ENCODE measurements around the gene PIGT.

DNA sequence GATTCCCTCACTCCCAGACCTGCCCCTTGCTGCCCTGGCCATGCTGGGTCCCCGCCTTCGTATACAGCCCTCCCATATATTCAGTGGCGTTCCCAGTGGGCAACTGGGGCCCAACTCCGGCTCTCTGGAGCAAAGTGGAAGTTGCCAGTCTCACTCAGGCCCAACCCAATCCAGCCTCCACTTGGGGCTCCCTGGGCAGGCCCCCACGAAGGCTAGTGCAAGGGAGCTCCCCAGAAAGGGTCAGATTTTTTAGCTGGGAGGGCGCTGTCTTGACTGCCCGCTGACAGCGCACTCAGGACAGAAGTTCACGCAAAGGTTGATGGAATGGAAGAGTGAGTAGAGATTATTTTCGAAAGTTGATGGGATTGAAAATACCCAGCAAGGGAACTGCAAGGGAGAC is 43.7 kb upstream of the PIGT start:
- TF ChIP-seq, protein P1, sequence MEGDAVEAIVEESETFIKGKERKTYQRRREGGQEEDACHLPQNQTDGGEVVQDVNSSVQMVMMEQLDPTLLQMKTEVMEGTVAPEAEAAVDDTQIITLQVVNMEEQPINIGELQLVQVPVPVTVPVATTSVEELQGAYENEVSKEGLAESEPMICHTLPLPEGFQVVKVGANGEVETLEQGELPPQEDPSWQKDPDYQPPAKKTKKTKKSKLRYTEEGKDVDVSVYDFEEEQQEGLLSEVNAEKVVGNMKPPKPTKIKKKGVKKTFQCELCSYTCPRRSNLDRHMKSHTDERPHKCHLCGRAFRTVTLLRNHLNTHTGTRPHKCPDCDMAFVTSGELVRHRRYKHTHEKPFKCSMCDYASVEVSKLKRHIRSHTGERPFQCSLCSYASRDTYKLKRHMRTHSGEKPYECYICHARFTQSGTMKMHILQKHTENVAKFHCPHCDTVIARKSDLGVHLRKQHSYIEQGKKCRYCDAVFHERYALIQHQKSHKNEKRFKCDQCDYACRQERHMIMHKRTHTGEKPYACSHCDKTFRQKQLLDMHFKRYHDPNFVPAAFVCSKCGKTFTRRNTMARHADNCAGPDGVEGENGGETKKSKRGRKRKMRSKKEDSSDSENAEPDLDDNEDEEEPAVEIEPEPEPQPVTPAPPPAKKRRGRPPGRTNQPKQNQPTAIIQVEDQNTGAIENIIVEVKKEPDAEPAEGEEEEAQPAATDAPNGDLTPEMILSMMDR (IDR thresholded peaks at IDR 0.05) = no peak
- no peak for TF ChIP-seq POLR2A (IDR thresholded peaks at IDR 0.05)

All from testis (tissue), 2 donors.